ENCODE measurements around the gene CRACDL. TPM values are rescaled to one million over a fixed set of nuclear protein-coding genes. Genes with fewer than 3 reads are reported as not detected.

CRACDL gene
- total RNA-seq, 2 donors from 2014 or later = 4.1 to 20.8 TPM

- no peaks in the 10 kb centered on the region for H3K9me3 ChIP-seq
- 41% methylated on average over 5 of the region's 5 CpGs for WGBS
- no peaks in the 10 kb centered on the region for H3K36me3 ChIP-seq
- H3K4me1 ChIP-seq (replicated peaks) = no peaks in the 10 kb centered on the region
- intact Hi-C loops (cut with DNase I) = no loop called here
- no peak overlapping the region for H3K27ac ChIP-seq
- DNase-seq (ENCODE audit: low spot score) = no peak
- no peak overlapping the region for H3K4me3 ChIP-seq
- TF ChIP-seq POLR2A (IDR thresholded peaks at IDR 0.05) = no peak
- H3K27me3 ChIP-seq (replicated peaks; ENCODE audit: insufficient read depth) = no peaks in the 10 kb centered on the region
These were observed 13.1 kb upstream of the CRACDL start for GRCh38 chr2:98948956-98949739.

GRCh38 chr2:98947554-98947953 lies 11.5 kb upstream of the CRACDL start:
- no peak for DNase-seq (ENCODE audit: low spot score)

GRCh38 chr2:98946855-98947254 lies 10.8 kb upstream of the CRACDL start:
- DNase-seq (ENCODE audit: low spot score) = no peak
- H3K27me3 ChIP-seq (replicated peaks; ENCODE audit: insufficient read depth) = no peaks in the 10 kb centered on the region
- no peak overlapping the region for H3K27ac ChIP-seq
- H3K4me3 ChIP-seq = no peak overlapping the region
- H3K9me3 ChIP-seq = no peaks in the 10 kb centered on the region
- intact Hi-C loops (cut with DNase I) = no loop called here
- H3K4me1 ChIP-seq (replicated peaks) = no peaks in the 10 kb centered on the region
- no peak for TF ChIP-seq POLR2A (IDR thresholded peaks at IDR 0.05)
- H3K36me3 ChIP-seq = no peaks in the 10 kb centered on the region
- 90% methylated on average over 9 of the region's 9 CpGs for WGBS

More at GRCh38 chr2:98947554-98947953, 11.5 kb upstream of the CRACDL start:
- Histone ChIP-seq H3K27ac (no peak overlapping the region), H3K4me3 (no peak overlapping the region), H3K27me3 (replicated peaks; ENCODE audit: insufficient read depth) (no peaks in the 10 kb centered on the region), H3K4me1 (replicated peaks) (no peaks in the 10 kb centered on the region), H3K36me3 (no peaks in the 10 kb centered on the region), H3K9me3 (no peaks in the 10 kb centered on the region)
- TF ChIP-seq POLR2A (IDR thresholded peaks at IDR 0.05) (no peak), CTCF (IDR thresholded peaks at IDR 0.05) (no peak), POLR2AphosphoS5 (IDR thresholded peaks at IDR 0.05) (no peak)
- WGBS = 75% methylated on average over 8 of the region's 8 CpGs
- intact Hi-C loops (cut with DNase I) = no loop called here

- no peaks in the 10 kb centered on the region for H3K27me3 ChIP-seq (replicated peaks; ENCODE audit: insufficient read depth)
- no peaks in the 10 kb centered on the region for H3K36me3 ChIP-seq
- no peaks in the 10 kb centered on the region for H3K4me1 ChIP-seq (replicated peaks)
- H3K9me3 ChIP-seq = no peaks in the 10 kb centered on the region
- DNase-seq (ENCODE audit: low spot score) = no peak
- no peak overlapping the region for H3K4me3 ChIP-seq
- H3K27ac ChIP-seq = no peak overlapping the region
- intact Hi-C loops (cut with DNase I) = no loop called here
- TF ChIP-seq POLR2AphosphoS5 (IDR thresholded peaks at IDR 0.05) (no peak), POLR2A (IDR thresholded peaks at IDR 0.05) (no peak), CTCF (IDR thresholded peaks at IDR 0.05) (no peak)
- 85% methylated on average over 2 of the region's 2 CpGs for WGBS
These were observed 8.8 kb upstream of the CRACDL start for GRCh38 chr2:98944775-98945174.

GRCh38 chr2:98940102-98940501 lies 4.1 kb upstream of the CRACDL start:
- DNase-seq (ENCODE audit: low spot score) = no peak
- WGBS = 83% methylated on average over 1 of the region's 1 CpG
- H3K4me1 ChIP-seq (replicated peaks) = no peaks in the 10 kb centered on the region
- H3K27me3 ChIP-seq (replicated peaks; ENCODE audit: insufficient read depth) = no peaks in the 10 kb centered on the region
- TF ChIP-seq POLR2A (IDR thresholded peaks at IDR 0.05) (no peak), POLR2AphosphoS5 (IDR thresholded peaks at IDR 0.05) (no peak), CTCF (IDR thresholded peaks at IDR 0.05) (no peak)
- no peak overlapping the region for H3K4me3 ChIP-seq
- no peaks in the 10 kb centered on the region for H3K36me3 ChIP-seq
- no peaks in the 10 kb centered on the region for H3K9me3 ChIP-seq
- H3K27ac ChIP-seq = no peak overlapping the region
- intact Hi-C loops (cut with DNase I) = no loop called here

GRCh38 chr2:98937906-98938305 lies 1.9 kb upstream of the CRACDL start:
- Histone ChIP-seq H3K4me3 (no peak overlapping the region), H3K36me3 (no peaks in the 10 kb centered on the region), H3K27ac (no peak overlapping the region), H3K4me1 (replicated peaks) (no peaks in the 10 kb centered on the region), H3K9me3 (no peaks in the 10 kb centered on the region), H3K27me3 (replicated peaks; ENCODE audit: insufficient read depth) (no peaks in the 10 kb centered on the region)
- no peak for DNase-seq (ENCODE audit: low spot score)
- TF ChIP-seq POLR2A (IDR thresholded peaks at IDR 0.05) (no peak), POLR2AphosphoS5 (IDR thresholded peaks at IDR 0.05) (no peak), CTCF (IDR thresholded peaks at IDR 0.05) (no peak)
- intact Hi-C loops (cut with DNase I) = no loop called here
- 85% methylated on average over 2 of the region's 2 CpGs for WGBS

Data from prostate gland (tissue), 2 donors.